Activated naive CD8-positive, alpha-beta T cell (primary cell): ENCODE data around the gene TCP11.

Experiments used
- H3K27ac Mint-ChIP-seq: one replicate; pipeline ENCODE4 v1.8.0; 2021; ENCODE audit warnings: mixed read lengths
- H3K27me3 Mint-ChIP-seq: one replicate; pipeline ENCODE4 v1.8.0; 2021; ENCODE audit warnings: mixed read lengths
- H3K36me3 Mint-ChIP-seq: one replicate; pipeline ENCODE4 v1.8.0; 2021; ENCODE audit warnings: mixed read lengths
- H3K4me1 Mint-ChIP-seq: one replicate; pipeline ENCODE4 v1.8.0; 2021; ENCODE audit warnings: low read depth, mixed read lengths
- H3K4me3 Mint-ChIP-seq: one replicate; pipeline ENCODE4 v1.8.0; 2021; ENCODE audit warnings: mild to moderate bottlenecking, mixed read lengths
- H3K9me3 Mint-ChIP-seq: one replicate; pipeline ENCODE4 v1.8.0; 2021; ENCODE audit warnings: low read depth, mixed read lengths

Gene TCP11

GRCh38 chr6:35163836-35164235, 22.7 kb upstream of the TCP11 start:
- H3K4me3 Mint-ChIP-seq = no peak overlapping the region

GRCh38 chr6:35161776-35162607, 20.9 kb upstream of the TCP11 start:
- no peaks in the 10 kb centered on the region for H3K9me3 Mint-ChIP-seq
- H3K36me3 Mint-ChIP-seq = peaks cover 2% of the 10 kb centered on the region
- no peak overlapping the region for H3K27ac Mint-ChIP-seq
- peaks cover 13% of the 10 kb centered on the region for H3K27me3 Mint-ChIP-seq
- H3K4me3 Mint-ChIP-seq = no peak overlapping the region
- H3K4me1 Mint-ChIP-seq = no peaks in the 10 kb centered on the region

More at GRCh38 chr6:35163836-35164235, 22.7 kb upstream of the TCP11 start:
- H3K27ac Mint-ChIP-seq = no peak overlapping the region
- H3K4me1 Mint-ChIP-seq = no peaks in the 10 kb centered on the region
- H3K9me3 Mint-ChIP-seq = no peaks in the 10 kb centered on the region
- peaks cover 2% of the 10 kb centered on the region for H3K36me3 Mint-ChIP-seq
- peaks cover 11% of the 10 kb centered on the region for H3K27me3 Mint-ChIP-seq

- Mint-ChIP-seq H3K4me3 (no peak overlapping the region), H3K9me3 (no peaks in the 10 kb centered on the region), H3K36me3 (peaks cover 2% of the 10 kb centered on the region), H3K27ac (no peak overlapping the region), H3K4me1 (no peaks in the 10 kb centered on the region), H3K27me3 (peaks cover 13% of the 10 kb centered on the region)
Measured at GRCh38 chr6:35161266-35161665, 20.1 kb upstream of the TCP11 start.

- Mint-ChIP-seq H3K27me3 (peaks cover 13% of the 10 kb centered on the region), H3K4me1 (no peaks in the 10 kb centered on the region), H3K4me3 (no peak overlapping the region), H3K36me3 (peaks cover 2% of the 10 kb centered on the region), H3K9me3 (no peaks in the 10 kb centered on the region), H3K27ac (no peak overlapping the region)
Measured at GRCh38 chr6:35160642-35161041, 19.5 kb upstream of the TCP11 start.

GRCh38 chr6:35158520-35158919, 17.4 kb upstream of the TCP11 start:
- Mint-ChIP-seq H3K4me3 (no peak overlapping the region), H3K36me3 (no peaks in the 10 kb centered on the region), H3K27ac (no peak overlapping the region), H3K27me3 (peaks cover 6% of the 10 kb centered on the region), H3K9me3 (no peaks in the 10 kb centered on the region), H3K4me1 (no peaks in the 10 kb centered on the region)

- Mint-ChIP-seq H3K4me1 (no peaks in the 10 kb centered on the region), H3K36me3 (no peaks in the 10 kb centered on the region), H3K27me3 (peaks cover 3% of the 10 kb centered on the region), H3K9me3 (no peaks in the 10 kb centered on the region), H3K4me3 (no peak overlapping the region), H3K27ac (no peak overlapping the region)
Measured at GRCh38 chr6:35154947-35155346, 13.8 kb upstream of the TCP11 start.

GRCh38 chr6:35154262-35154661, 13.1 kb upstream of the TCP11 start:
- Mint-ChIP-seq H3K36me3 (no peaks in the 10 kb centered on the region), H3K27me3 (peaks cover 1% of the 10 kb centered on the region), H3K4me1 (no peaks in the 10 kb centered on the region), H3K9me3 (no peaks in the 10 kb centered on the region), H3K4me3 (no peak overlapping the region), H3K27ac (no peak overlapping the region)

GRCh38 chr6:35152067-35152707, 11.0 kb upstream of the TCP11 start:
- no peak overlapping the region for H3K27ac Mint-ChIP-seq
- H3K9me3 Mint-ChIP-seq = no peaks in the 10 kb centered on the region
- H3K27me3 Mint-ChIP-seq = peaks cover 1% of the 10 kb centered on the region
- H3K4me1 Mint-ChIP-seq = peaks cover 4% of the 10 kb centered on the region
- H3K36me3 Mint-ChIP-seq = no peaks in the 10 kb centered on the region
- no peak overlapping the region for H3K4me3 Mint-ChIP-seq

GRCh38 chr6:35151466-35151865, 10.3 kb upstream of the TCP11 start:
- peaks cover 4% of the 10 kb centered on the region for H3K4me1 Mint-ChIP-seq
- no peaks in the 10 kb centered on the region for H3K9me3 Mint-ChIP-seq
- H3K27ac Mint-ChIP-seq = no peak overlapping the region
- no peaks in the 10 kb centered on the region for H3K36me3 Mint-ChIP-seq
- peaks cover 1% of the 10 kb centered on the region for H3K27me3 Mint-ChIP-seq
- H3K4me3 Mint-ChIP-seq = no peak overlapping the region

GRCh38 chr6:35149891-35150566, 8.9 kb upstream of the TCP11 start:
- no peak overlapping the region for H3K4me3 Mint-ChIP-seq
- no peaks in the 10 kb centered on the region for H3K9me3 Mint-ChIP-seq
- peaks cover 1% of the 10 kb centered on the region for H3K27me3 Mint-ChIP-seq
- H3K27ac Mint-ChIP-seq = no peak overlapping the region
- H3K36me3 Mint-ChIP-seq = no peaks in the 10 kb centered on the region
- peaks cover 4% of the 10 kb centered on the region for H3K4me1 Mint-ChIP-seq

GRCh38 chr6:35148167-35148741, 7.1 kb upstream of the TCP11 start:
- no peaks in the 10 kb centered on the region for H3K36me3 Mint-ChIP-seq
- no peak overlapping the region for H3K27ac Mint-ChIP-seq
- no peak overlapping the region for H3K4me3 Mint-ChIP-seq
- no peaks in the 10 kb centered on the region for H3K9me3 Mint-ChIP-seq
- H3K4me1 Mint-ChIP-seq = peaks cover 4% of the 10 kb centered on the region
- peaks cover 2% of the 10 kb centered on the region for H3K27me3 Mint-ChIP-seq

GRCh38 chr6:35147486-35147885, 6.3 kb upstream of the TCP11 start:
- Mint-ChIP-seq H3K4me3 (no peak overlapping the region), H3K4me1 (peaks cover 5% of the 10 kb centered on the region), H3K27ac (no peak overlapping the region), H3K27me3 (peaks cover 3% of the 10 kb centered on the region), H3K36me3 (no peaks in the 10 kb centered on the region), H3K9me3 (no peaks in the 10 kb centered on the region)

GRCh38 chr6:35147026-35147425, 5.9 kb upstream of the TCP11 start:
- peaks cover 5% of the 10 kb centered on the region for H3K4me1 Mint-ChIP-seq
- peaks cover 3% of the 10 kb centered on the region for H3K27me3 Mint-ChIP-seq
- H3K9me3 Mint-ChIP-seq = no peaks in the 10 kb centered on the region
- H3K27ac Mint-ChIP-seq = no peak overlapping the region
- H3K4me3 Mint-ChIP-seq = no peak overlapping the region
- H3K36me3 Mint-ChIP-seq = no peaks in the 10 kb centered on the region

- Mint-ChIP-seq H3K36me3 (no peaks in the 10 kb centered on the region), H3K4me3 (no peak overlapping the region), H3K27ac (no peak overlapping the region), H3K9me3 (no peaks in the 10 kb centered on the region), H3K27me3 (peaks cover 6% of the 10 kb centered on the region), H3K4me1 (peaks cover 6% of the 10 kb centered on the region)
Measured at GRCh38 chr6:35146453-35146852, 5.3 kb upstream of the TCP11 start.

- H3K27me3 Mint-ChIP-seq = peaks cover 6% of the 10 kb centered on the region
- no peaks in the 10 kb centered on the region for H3K36me3 Mint-ChIP-seq
- H3K9me3 Mint-ChIP-seq = no peaks in the 10 kb centered on the region
- peaks cover 8% of the 10 kb centered on the region for H3K4me1 Mint-ChIP-seq
- no peak overlapping the region for H3K4me3 Mint-ChIP-seq
- no peak overlapping the region for H3K27ac Mint-ChIP-seq
Measured at GRCh38 chr6:35145757-35146156, 4.6 kb upstream of the TCP11 start.
